Stomach (tissue), 9 donors: ENCODE data around the gene TOP3B. TPM values are rescaled to one million over a fixed set of nuclear protein-coding genes. Genes with fewer than 3 reads are reported as not detected.
A peak's percentile ranks its signal among the peaks of the same experiment; 100 is the strongest.

Source experiments
- DNase-seq, 2 donors: peaks; one replicate each; pipeline versions ENCODE4 v3.0.0 to v3.0.0-alpha.2; 2013 to 2019
- H3K27ac ChIP-seq, 5 donors: fragments of 200-600 bp in 4 of 5; sonication (generic) in 4 of 5; one replicate each; pipeline ENCODE4 v1.5.1; 2013 to 2019; ENCODE audit warnings: mild to moderate bottlenecking in 1 of 5, moderate library complexity in 1 of 5
- H3K27me3 ChIP-seq, 3 donors: fragments of 200-600 bp; sonication (generic); one replicate each; pipeline ENCODE4 v1.5.1; 2017 to 2019; ENCODE audit warnings: mixed run types in 1 of 3
- H3K36me3 ChIP-seq, 4 donors: fragments of 200-600 bp; sonication (generic); 1 replicate in 3 of 4; 2 replicates in 1 of 4; pipeline ENCODE4 v1.5.1; 2016 to 2019
- H3K4me1 ChIP-seq, 4 donors: fragments of 200-600 bp; sonication (generic); one replicate each; pipeline ENCODE4 v1.5.1; 2016 to 2019
- H3K4me3 ChIP-seq, 4 donors: fragments of 200-600 bp; sonication (generic) in 3 of 4; one replicate each; pipeline ENCODE4 v1.5.1; 2016 to 2019; ENCODE audit warnings: mild to moderate bottlenecking in 1 of 4
- H3K9me3 ChIP-seq, 4 donors: fragments of 200-600 bp; sonication (generic); one replicate each; pipeline ENCODE4 v1.5.1; 2016 to 2019
- EP300 ChIP-seq: sonication (generic); formaldehyde crosslinking; IDR thresholded peaks from one replicate; pipeline ENCODE4 v1.6.1; 2017; ENCODE audit warnings: antibody characterized with exemption
- POLR2A ChIP-seq, 4 donors: fragments of 450-650 bp; IDR thresholded peaks; one replicate each; pipeline ENCODE4 v1.6.1; 2016; ENCODE audit warnings: antibody characterized with exemption in 4 of 4, control low read depth in 2 of 4, mild to moderate bottlenecking in 1 of 4, moderate library complexity in 1 of 4
- POLR2AphosphoS5 ChIP-seq, 3 donors: sonication (generic); formaldehyde crosslinking; IDR thresholded peaks; one replicate each; pipeline ENCODE4 v1.6.1; 2016; ENCODE audit warnings: antibody characterized with exemption in 3 of 3
- WGBS, 5 donors: extraction: QIAGEN DNeasy Blood & Tissue Kit in 3 of 5; methylation state at CpG; one replicate each; pipeline versions ENCODE4 v1.1.5 to v1.1.7; 2013 to 2018; 5-methylcytosine and 5-hydroxymethylcytosine counted together
- intact Hi-C: fragments of 100-400 bp; cut with DNase I; formaldehyde crosslinking; loops from one replicate; pipeline ENCODE4 v1.15.1; 2023; ENCODE audit warnings: low total_unique reads
- polyA plus RNA-seq, 3 donors: library from polyadenylated mRNA; stranded (reverse); fragments of 200-250 nt; gene quantifications; one replicate each; pipeline ENCODE4 v1.2.3, GENCODE V29; 2013
- total RNA-seq, 5 donors: library from RNA; depleted of rRNA; stranded (reverse); fragments of >200 nt; gene quantifications; one replicate each; pipeline versions ENCODE4 v1.1.0 to v1.2.3, GENCODE V29; 2014 to 2016
- TF ChIP-seq, protein P1 (sequence below), 7 experiments: fragments of 450-650 bp in 4 of 7; fragments of 200-600 bp in 3 of 7; sonication (generic) in 3 of 7; IDR thresholded peaks; one replicate each; pipeline ENCODE4 v1.5.1; 2016 to 2019; ENCODE audit warnings: antibody characterized with exemption in 7 of 7, control low read depth in 2 of 7, mild to moderate bottlenecking in 1 of 7
- donor health status: healthy with polysubstance abuse.
- donor health status: Bipolar disorder and iron deficiency.
- donor health status: healthy.

Gene TOP3B
- total and polyA plus RNA-seq, 8 donors = 3.8 to 509 (median 25.6) TPM

DNA sequence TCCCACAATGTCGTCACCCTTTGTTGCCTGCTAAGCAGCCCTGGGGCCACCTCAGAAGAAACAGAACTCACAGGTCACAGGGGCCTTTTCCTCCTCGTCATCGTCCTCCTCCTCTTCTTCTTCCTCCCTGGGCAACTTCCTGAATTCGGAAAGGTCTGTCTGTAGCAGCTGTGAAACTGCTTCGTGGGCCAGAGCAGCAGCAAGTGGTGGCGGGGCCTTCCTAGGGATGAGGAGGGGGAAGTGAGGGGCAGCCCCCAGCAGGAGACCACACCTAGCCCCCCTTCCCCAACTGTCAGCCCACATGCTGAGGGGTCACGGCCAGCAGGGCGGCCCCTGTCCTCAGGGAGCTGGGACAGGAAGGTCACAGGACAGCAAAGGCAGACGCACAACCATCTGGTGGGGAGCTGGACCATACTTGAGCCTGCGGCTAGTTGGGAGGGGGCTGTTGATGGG lies 43.1 kb downstream of the TOP3B start:
- 75 to 90% (median 81%) methylated on average over 2 to 10 of the region's 10 CpGs for WGBS, 5 donors
- no peak for DNase-seq
- Histone ChIP-seq H3K36me3 (peaks cover 0 to 28% (median 23%) of the 10 kb centered on the region in 4 donors), H3K27ac (peak overlapping the region; percentile 86 to 97 (median 95)), H3K27me3 (no peaks in the 10 kb centered on the region), H3K4me3 (no peak overlapping the region), H3K9me3 (no peaks in the 10 kb centered on the region), H3K4me1 (peaks cover 56 to 87% (median 70%) of the 10 kb centered on the region in 4 donors)
- intact Hi-C loops = no loop called here
- no peak for TF ChIP-seq POLR2AphosphoS5 (IDR thresholded peaks at IDR 0.05)
- TF ChIP-seq EP300 = no peak
- no peak for TF ChIP-seq POLR2A (IDR thresholded peaks at IDR 0.05)
- TF ChIP-seq, protein P1, sequence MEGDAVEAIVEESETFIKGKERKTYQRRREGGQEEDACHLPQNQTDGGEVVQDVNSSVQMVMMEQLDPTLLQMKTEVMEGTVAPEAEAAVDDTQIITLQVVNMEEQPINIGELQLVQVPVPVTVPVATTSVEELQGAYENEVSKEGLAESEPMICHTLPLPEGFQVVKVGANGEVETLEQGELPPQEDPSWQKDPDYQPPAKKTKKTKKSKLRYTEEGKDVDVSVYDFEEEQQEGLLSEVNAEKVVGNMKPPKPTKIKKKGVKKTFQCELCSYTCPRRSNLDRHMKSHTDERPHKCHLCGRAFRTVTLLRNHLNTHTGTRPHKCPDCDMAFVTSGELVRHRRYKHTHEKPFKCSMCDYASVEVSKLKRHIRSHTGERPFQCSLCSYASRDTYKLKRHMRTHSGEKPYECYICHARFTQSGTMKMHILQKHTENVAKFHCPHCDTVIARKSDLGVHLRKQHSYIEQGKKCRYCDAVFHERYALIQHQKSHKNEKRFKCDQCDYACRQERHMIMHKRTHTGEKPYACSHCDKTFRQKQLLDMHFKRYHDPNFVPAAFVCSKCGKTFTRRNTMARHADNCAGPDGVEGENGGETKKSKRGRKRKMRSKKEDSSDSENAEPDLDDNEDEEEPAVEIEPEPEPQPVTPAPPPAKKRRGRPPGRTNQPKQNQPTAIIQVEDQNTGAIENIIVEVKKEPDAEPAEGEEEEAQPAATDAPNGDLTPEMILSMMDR (IDR thresholded peaks at IDR 0.05) = no peak

GRCh38 chr22:21938906-21939305 lies 43.7 kb downstream of the TOP3B start:
- 77 to 92% (median 83%) methylated on average over 11 of the region's 11 CpGs for WGBS, 5 donors
- H3K4me1 ChIP-seq = peaks cover 54 to 82% (median 67%) of the 10 kb centered on the region in 4 donors
- H3K9me3 ChIP-seq = no peaks in the 10 kb centered on the region
- H3K36me3 ChIP-seq = peaks cover 0 to 27% (median 22%) of the 10 kb centered on the region in 4 donors
- no peaks in the 10 kb centered on the region for H3K27me3 ChIP-seq
- intact Hi-C loops = no loop called here
- H3K27ac ChIP-seq = peak overlapping the region; percentile 86 to 97 (median 95)
- peak overlapping the region in 2 of 4 donors; percentile 48 to 56 for H3K4me3 ChIP-seq
- no peak for DNase-seq
- TF ChIP-seq, protein P1 (IDR thresholded peaks at IDR 0.05) = no peak
- TF ChIP-seq POLR2A (IDR thresholded peaks at IDR 0.05) (no peak), EP300 (no peak), POLR2AphosphoS5 (IDR thresholded peaks at IDR 0.05) (no peak)

DNA sequence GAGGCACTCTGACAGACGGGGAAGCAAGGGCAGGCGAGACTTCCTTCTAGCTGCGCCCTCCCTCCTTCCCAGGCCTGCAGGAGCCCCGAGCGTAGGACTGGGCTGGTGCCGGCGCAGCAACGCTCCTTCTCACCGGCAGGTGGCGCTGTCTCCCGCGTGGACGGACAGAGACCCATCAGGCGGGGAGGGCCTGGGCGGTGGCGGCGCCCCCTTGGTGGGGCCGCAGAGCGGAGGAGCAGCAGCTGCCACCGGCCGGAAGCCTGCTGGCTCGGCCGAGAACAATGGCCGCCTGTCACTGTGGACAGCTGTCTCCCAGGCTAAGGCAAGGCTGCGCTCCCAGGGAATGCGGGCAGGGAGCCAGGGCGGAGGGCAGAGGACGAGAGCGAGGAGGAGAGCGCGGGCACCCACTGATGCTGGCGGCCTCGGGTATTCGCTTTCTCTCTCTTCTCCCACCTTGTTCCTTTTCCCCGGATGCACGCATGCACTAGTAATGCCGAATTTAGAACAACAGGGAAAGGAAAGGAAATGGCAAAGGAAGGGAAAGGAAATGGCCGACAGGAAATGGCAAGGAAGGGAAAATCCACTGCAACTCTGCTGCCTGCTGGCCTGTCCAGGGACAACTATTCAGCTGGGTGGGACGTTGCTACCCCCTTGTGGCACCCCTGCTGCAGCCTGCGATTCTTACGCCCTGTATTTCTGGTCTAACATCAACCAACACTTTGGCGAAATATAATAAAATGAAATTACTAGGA lies 44.3 kb downstream of the TOP3B start:
- intact Hi-C loops = no loop called here
- no peaks in the 10 kb centered on the region for H3K9me3 ChIP-seq
- peaks cover 47 to 76% (median 62%) of the 10 kb centered on the region in 4 donors for H3K4me1 ChIP-seq
- no peaks in the 10 kb centered on the region for H3K27me3 ChIP-seq
- peak overlapping the region; percentile 48 to 61 (median 54) for H3K4me3 ChIP-seq
- TF ChIP-seq POLR2AphosphoS5 (IDR thresholded peaks at IDR 0.05) (peak in 2 of 3 donors; percentile 65 to 91), POLR2A (IDR thresholded peaks at IDR 0.05) (no peak), EP300 (no peak)
- TF ChIP-seq, protein P1 (IDR thresholded peaks at IDR 0.05) = peak in 6 of 7 experiments; percentile 97 to 100 (median 99)
- peaks cover 6 to 32% (median 25%) of the 10 kb centered on the region in 4 donors for H3K36me3 ChIP-seq
- DNase-seq = peak; percentile 95 to 98
- H3K27ac ChIP-seq = peak overlapping the region; percentile 86 to 97 (median 95)
- WGBS, 5 donors = 2 to 3% (median 2%) methylated on average over 24 to 42 of the region's 42 CpGs

- no peaks in the 10 kb centered on the region for H3K27me3 ChIP-seq
- TF ChIP-seq POLR2A (IDR thresholded peaks at IDR 0.05) = no peak
- TF ChIP-seq EP300 = no peak
- TF ChIP-seq, protein P1 (IDR thresholded peaks at IDR 0.05) = no peak
- no peak for TF ChIP-seq POLR2AphosphoS5 (IDR thresholded peaks at IDR 0.05)
- H3K4me1 ChIP-seq = peaks cover 42 to 71% (median 57%) of the 10 kb centered on the region in 4 donors
Observed at GRCh38 chr22:21937821-21938070, 44.8 kb downstream of the TOP3B start.

More at GRCh38 chr22:21937821-21938070, 44.8 kb downstream of the TOP3B start:
- no peak for DNase-seq
- Histone ChIP-seq H3K4me3 (peak overlapping the region; percentile 48 to 61 (median 54)), H3K27ac (peak overlapping the region; percentile 86 to 97 (median 95)), H3K36me3 (peaks cover 11 to 38% (median 30%) of the 10 kb centered on the region in 4 donors), H3K9me3 (no peaks in the 10 kb centered on the region)
- intact Hi-C loops = no loop called here
- 5 to 14% (median 12%) methylated on average over 3 to 8 of the region's 8 CpGs for WGBS, 5 donors
